MM.1S (cell line): ENCODE measurements around the gene ANTXR1.

Experiments used
- EZH2phosphoT487 ChIP-seq: fragments of 300-600 bp; sonication (generic); IDR thresholded peaks from 2 replicates; pipeline ENCODE4 v1.6.1; 2018; ENCODE audit warnings: antibody characterized with exemption, low read length
- TF ChIP-seq, protein P1 (sequence below): fragments of 300-600 bp; sonication (generic); IDR thresholded peaks from 2 replicates; pipeline ENCODE4 v1.5.1; 2016; ENCODE audit warnings: antibody characterized with exemption, low read length, mixed read lengths

DNA sequence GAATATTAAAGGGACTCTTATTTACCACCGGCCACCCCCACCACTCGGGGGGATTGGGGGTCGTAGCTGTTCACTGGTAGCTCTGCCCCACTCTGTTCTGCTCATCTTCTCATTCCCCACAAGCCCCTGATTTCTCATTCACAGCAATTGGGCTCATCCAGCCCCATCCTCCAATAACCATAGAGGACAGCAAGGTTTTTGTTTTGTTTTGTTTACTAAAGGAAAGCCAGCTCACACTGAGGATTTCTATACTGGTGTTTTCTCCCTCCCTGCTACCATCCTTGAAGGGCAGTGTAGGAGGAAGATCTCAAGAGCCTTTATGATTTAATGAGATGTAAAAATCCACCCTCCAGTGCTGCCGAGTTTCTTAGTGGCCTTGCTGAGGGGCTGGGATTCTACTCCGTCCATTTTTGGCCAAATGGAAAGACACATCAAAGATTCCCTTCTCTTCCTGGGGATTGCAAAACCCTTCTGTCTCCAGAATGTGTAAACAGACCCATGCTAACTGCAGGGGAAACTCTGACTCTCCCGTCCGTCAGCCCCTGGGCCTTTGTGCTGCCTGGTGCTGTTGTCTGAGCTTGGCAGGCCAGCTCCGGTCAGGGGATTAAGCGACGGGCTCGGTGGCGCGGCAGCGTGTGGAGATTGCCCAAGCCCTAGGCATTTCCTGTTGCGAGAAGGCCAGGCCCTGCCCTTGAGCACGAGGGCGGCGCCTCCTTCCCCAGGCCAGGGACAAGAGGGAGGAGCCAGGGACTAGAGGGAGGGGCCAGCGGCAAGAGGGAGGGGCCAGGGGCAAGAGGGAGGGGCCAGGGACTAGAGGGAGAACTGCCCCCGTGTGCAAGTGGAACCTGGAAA is 165.0 kb downstream of the ANTXR1 start:
- TF ChIP-seq, protein P1, sequence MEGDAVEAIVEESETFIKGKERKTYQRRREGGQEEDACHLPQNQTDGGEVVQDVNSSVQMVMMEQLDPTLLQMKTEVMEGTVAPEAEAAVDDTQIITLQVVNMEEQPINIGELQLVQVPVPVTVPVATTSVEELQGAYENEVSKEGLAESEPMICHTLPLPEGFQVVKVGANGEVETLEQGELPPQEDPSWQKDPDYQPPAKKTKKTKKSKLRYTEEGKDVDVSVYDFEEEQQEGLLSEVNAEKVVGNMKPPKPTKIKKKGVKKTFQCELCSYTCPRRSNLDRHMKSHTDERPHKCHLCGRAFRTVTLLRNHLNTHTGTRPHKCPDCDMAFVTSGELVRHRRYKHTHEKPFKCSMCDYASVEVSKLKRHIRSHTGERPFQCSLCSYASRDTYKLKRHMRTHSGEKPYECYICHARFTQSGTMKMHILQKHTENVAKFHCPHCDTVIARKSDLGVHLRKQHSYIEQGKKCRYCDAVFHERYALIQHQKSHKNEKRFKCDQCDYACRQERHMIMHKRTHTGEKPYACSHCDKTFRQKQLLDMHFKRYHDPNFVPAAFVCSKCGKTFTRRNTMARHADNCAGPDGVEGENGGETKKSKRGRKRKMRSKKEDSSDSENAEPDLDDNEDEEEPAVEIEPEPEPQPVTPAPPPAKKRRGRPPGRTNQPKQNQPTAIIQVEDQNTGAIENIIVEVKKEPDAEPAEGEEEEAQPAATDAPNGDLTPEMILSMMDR, result no peak
- no peak for TF ChIP-seq EZH2phosphoT487
